Measurements from ENCODE around the gene BTBD2.

BTBD2 gene

GRCh38 chr19:1953441-1954094, 61.9 kb downstream of the BTBD2 start:
- no peak for DNase-seq (ENCODE audit: extremely low spot score)
- ChIA-PET CTCF (no interaction called here), POLR2A (no interaction called here)
- TF ChIP-seq, protein P1, sequence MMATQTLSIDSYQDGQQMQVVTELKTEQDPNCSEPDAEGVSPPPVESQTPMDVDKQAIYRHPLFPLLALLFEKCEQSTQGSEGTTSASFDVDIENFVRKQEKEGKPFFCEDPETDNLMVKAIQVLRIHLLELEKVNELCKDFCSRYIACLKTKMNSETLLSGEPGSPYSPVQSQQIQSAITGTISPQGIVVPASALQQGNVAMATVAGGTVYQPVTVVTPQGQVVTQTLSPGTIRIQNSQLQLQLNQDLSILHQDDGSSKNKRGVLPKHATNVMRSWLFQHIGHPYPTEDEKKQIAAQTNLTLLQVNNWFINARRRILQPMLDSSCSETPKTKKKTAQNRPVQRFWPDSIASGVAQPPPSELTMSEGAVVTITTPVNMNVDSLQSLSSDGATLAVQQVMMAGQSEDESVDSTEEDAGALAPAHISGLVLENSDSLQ (IDR thresholded peaks at IDR 0.05) = no peak
- TF ChIP-seq L3MBTL2 (conservative IDR thresholded peaks at IDR 0.05) (no peak), FOXA1 (IDR thresholded peaks at IDR 0.05) (no peak), ARNT (IDR thresholded peaks at IDR 0.05) (no peak), HDGF (IDR thresholded peaks at IDR 0.05; ENCODE audit: borderline replicate concordance) (no peak), FOXM1 (IDR thresholded peaks at IDR 0.05; ENCODE audit: borderline replicate concordance) (no peak)

DNA sequence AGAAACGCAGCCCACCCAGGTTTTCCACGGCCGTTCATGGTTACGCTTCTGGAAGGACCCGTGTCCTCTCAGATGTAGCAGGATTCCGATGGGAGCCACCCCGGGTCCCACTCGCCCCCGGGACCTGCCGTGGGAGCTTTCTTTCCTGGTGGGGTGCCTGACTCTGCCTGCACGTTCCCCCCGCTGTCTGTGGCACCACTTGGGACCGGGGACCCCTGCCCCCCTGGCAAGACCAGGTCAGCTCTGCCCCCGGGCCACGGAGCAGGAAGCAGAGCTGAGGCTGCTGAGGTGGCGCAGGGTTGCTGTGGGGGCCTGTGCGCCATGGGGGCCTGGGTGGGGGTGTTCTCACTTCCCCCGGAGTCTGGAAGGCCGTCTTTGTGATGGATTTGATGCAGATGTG, 62.5 kb downstream of the BTBD2 start:
- DNase-seq (ENCODE audit: extremely low spot score) = no peak
- ChIA-PET POLR2A (no interaction called here), CTCF (no interaction called here)
- TF ChIP-seq NFRKB (IDR thresholded peaks at IDR 0.05) (no peak), SUZ12 (IDR thresholded peaks at IDR 0.05) (no peak), ZNF384 (IDR thresholded peaks at IDR 0.05) (no peak), SP1 (IDR thresholded peaks at IDR 0.05) (no peak), FOXK2 (IDR thresholded peaks at IDR 0.05) (no peak), BHLHE40 (IDR thresholded peaks at IDR 0.05; ENCODE audit: borderline replicate concordance) (no peak), CTBP1 (IDR thresholded peaks at IDR 0.05; ENCODE audit: borderline replicate concordance) (no peak), ELF4 (IDR thresholded peaks at IDR 0.05) (no peak), FOXA1 (IDR thresholded peaks at IDR 0.05) (no peak), ARNT (IDR thresholded peaks at IDR 0.05) (no peak), LEF1 (IDR thresholded peaks at IDR 0.05; ENCODE audit: borderline replicate concordance) (no peak), FOXM1 (IDR thresholded peaks at IDR 0.05; ENCODE audit: borderline replicate concordance) (no peak), TARDBP (IDR thresholded peaks at IDR 0.05) (no peak), L3MBTL2 (conservative IDR thresholded peaks at IDR 0.05) (no peak), HDGF (IDR thresholded peaks at IDR 0.05; ENCODE audit: borderline replicate concordance) (no peak)
- TF ChIP-seq, protein P1 (IDR thresholded peaks at IDR 0.05) = no peak

DNA sequence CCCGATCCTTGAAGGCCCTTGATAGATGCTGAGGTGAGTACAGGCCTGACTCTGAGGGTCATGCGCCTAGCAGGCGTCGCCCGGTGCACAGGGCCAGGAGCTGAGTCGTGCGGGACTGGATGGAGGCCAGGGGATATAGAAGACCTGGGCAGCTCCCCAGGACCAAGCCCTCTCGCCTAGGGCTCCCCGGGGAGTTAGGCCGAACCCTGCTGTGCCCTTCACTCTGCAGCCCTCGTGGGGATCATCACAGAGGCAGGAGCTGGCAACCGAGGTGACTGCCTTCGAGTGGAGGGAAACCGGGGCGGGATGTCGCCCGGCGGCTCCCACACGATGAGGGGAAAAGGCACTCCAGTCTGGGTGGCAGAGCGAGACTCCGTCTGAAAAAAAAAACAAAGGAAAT, 62.9 kb downstream of the BTBD2 start:
- no peak for TF ChIP-seq BHLHE40 (IDR thresholded peaks at IDR 0.05; ENCODE audit: borderline replicate concordance)
- TF ChIP-seq FOXK2 (IDR thresholded peaks at IDR 0.05) = no peak
- TF ChIP-seq, protein P1 (IDR thresholded peaks at IDR 0.05) = no peak
- TF ChIP-seq ELF4 (IDR thresholded peaks at IDR 0.05) = no peak
- no peak for TF ChIP-seq L3MBTL2 (conservative IDR thresholded peaks at IDR 0.05)
- TF ChIP-seq CTBP1 (IDR thresholded peaks at IDR 0.05; ENCODE audit: borderline replicate concordance) = no peak
- TF ChIP-seq ZNF384 (IDR thresholded peaks at IDR 0.05) = no peak
- no peak for TF ChIP-seq ARNT (IDR thresholded peaks at IDR 0.05)
- TF ChIP-seq FOXA1 (IDR thresholded peaks at IDR 0.05) = no peak
- TF ChIP-seq HDGF (IDR thresholded peaks at IDR 0.05; ENCODE audit: borderline replicate concordance) = no peak
- no peak for TF ChIP-seq NFRKB (IDR thresholded peaks at IDR 0.05)
- TF ChIP-seq TARDBP (IDR thresholded peaks at IDR 0.05) = no peak
- no peak for TF ChIP-seq SP1 (IDR thresholded peaks at IDR 0.05)
- no peak for TF ChIP-seq SUZ12 (IDR thresholded peaks at IDR 0.05)
- TF ChIP-seq LEF1 (IDR thresholded peaks at IDR 0.05; ENCODE audit: borderline replicate concordance) = no peak
- no peak for TF ChIP-seq FOXM1 (IDR thresholded peaks at IDR 0.05; ENCODE audit: borderline replicate concordance)
- CTCF ChIA-PET = no interaction called here

GRCh38 chr19:1950640-1951039, 64.9 kb downstream of the BTBD2 start:
- DNase-seq (ENCODE audit: extremely low spot score) = no peak
- ChIA-PET POLR2A (no interaction called here), CTCF (no interaction called here)
- TF ChIP-seq LEF1 (IDR thresholded peaks at IDR 0.05; ENCODE audit: borderline replicate concordance) (no peak), ELF4 (IDR thresholded peaks at IDR 0.05) (no peak), L3MBTL2 (conservative IDR thresholded peaks at IDR 0.05) (no peak), HDGF (IDR thresholded peaks at IDR 0.05; ENCODE audit: borderline replicate concordance) (no peak), ARNT (IDR thresholded peaks at IDR 0.05) (no peak), TARDBP (IDR thresholded peaks at IDR 0.05) (no peak)

More for the DNA sequence above, 62.9 kb downstream of the BTBD2 start:
- POLR2A ChIA-PET = no interaction called here
- DNase-seq (ENCODE audit: extremely low spot score) = no peak

DNA sequence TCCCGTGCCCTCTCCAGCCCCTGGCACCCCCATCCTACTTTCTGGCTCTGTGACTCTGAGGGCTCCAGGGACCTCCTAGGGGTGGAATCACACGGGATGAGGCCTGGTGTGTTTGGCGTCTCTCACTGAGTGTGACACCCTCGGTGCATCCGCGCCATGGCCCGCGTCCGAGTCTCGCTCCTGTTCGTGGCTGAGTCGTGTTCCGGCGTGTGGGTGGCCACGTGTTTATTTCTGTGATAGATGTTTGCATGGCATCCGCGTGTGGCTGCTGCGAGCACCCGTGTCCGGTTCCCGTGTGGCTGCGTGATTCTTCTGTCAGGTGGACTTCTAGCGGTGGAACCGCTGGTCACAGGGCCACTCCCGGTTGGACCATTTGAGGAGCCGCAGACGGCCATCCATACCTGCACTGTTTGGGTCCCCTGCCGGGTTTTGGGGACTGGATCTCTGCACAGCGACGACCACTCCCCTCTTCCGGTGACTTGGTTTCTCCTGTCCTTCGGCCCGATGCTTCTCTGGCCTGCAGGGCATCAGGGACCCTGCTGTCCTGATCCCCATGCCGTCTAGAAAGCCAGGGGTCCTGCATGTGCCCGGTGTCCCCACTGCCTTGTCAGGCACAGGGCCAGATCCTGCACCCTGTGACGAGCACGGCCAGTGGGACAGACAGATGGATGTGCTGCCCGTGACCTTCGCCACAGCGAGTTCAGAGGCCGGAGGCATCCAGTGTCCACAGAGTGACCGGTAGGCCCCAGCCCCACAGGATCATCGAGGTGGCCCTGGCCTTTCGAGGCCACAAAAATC, 66.0 kb downstream of the BTBD2 start:
- CTCF ChIA-PET = no interaction called here
- DNase-seq (ENCODE audit: extremely low spot score) = no peak
- TF ChIP-seq HDGF (IDR thresholded peaks at IDR 0.05; ENCODE audit: borderline replicate concordance) (no peak), ELF4 (IDR thresholded peaks at IDR 0.05) (no peak), SUZ12 (IDR thresholded peaks at IDR 0.05) (no peak), CTBP1 (IDR thresholded peaks at IDR 0.05; ENCODE audit: borderline replicate concordance) (no peak), FOXK2 (IDR thresholded peaks at IDR 0.05) (no peak), FOXM1 (IDR thresholded peaks at IDR 0.05; ENCODE audit: borderline replicate concordance) (no peak), TARDBP (IDR thresholded peaks at IDR 0.05) (no peak), FOXA1 (IDR thresholded peaks at IDR 0.05) (no peak)
- POLR2A ChIA-PET = no interaction called here

DNA sequence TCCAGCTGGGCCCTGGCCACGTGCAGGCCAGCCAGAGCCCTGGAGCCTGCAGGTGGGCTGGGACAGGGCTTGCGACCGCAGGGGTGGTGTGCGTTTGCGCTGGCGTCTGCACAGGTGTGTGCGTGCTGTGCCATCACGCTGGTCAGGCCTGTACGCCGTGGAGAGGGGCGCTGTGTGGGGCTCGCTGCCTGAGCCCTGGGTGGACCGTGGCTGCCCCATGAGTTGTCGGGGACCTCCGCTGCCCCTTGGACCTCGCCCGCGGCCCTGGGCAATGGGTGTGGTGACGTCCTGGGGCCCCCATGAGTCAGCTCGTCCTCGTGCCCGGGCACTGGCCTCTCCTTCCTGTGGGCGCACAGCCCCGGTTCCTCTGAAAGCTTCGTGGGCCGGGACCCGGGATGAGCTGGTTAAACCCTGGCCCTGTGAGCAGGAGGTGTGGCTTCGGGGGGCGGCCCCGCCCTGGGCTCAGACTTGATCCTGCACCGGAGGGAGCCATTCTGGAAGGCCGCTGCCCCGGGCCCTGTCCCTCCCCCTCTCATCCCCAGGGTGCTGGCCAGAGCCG, 67.8 kb downstream of the BTBD2 start:
- CTCF ChIA-PET = no interaction called here
- POLR2A ChIA-PET = no interaction called here
- no peak for DNase-seq (ENCODE audit: extremely low spot score)
- TF ChIP-seq SP1 (IDR thresholded peaks at IDR 0.05) (no peak), ARNT (IDR thresholded peaks at IDR 0.05) (no peak), CTBP1 (IDR thresholded peaks at IDR 0.05; ENCODE audit: borderline replicate concordance) (no peak), BHLHE40 (IDR thresholded peaks at IDR 0.05; ENCODE audit: borderline replicate concordance) (no peak), NFRKB (IDR thresholded peaks at IDR 0.05) (no peak), FOXM1 (IDR thresholded peaks at IDR 0.05; ENCODE audit: borderline replicate concordance) (no peak), HDGF (IDR thresholded peaks at IDR 0.05; ENCODE audit: borderline replicate concordance) (no peak), LEF1 (IDR thresholded peaks at IDR 0.05; ENCODE audit: borderline replicate concordance) (no peak), ELF4 (IDR thresholded peaks at IDR 0.05) (no peak), FOXA1 (IDR thresholded peaks at IDR 0.05) (no peak), TARDBP (IDR thresholded peaks at IDR 0.05) (no peak), ZNF384 (IDR thresholded peaks at IDR 0.05) (no peak), FOXK2 (IDR thresholded peaks at IDR 0.05) (no peak), SUZ12 (IDR thresholded peaks at IDR 0.05) (no peak)
- TF ChIP-seq, protein P1 (IDR thresholded peaks at IDR 0.05) = no peak

All from HEK293T (cell line).